CD4-positive, alpha-beta T cell (primary cell): Measurements from ENCODE around the gene PPP1R2B. TPM values are rescaled to one million over a fixed set of nuclear protein-coding genes. Genes with fewer than 3 reads are reported as not detected.
"Not testable (repeated sequence)": the region's sequence is repeated elsewhere in the genome, so short reads cannot be mapped to it uniquely, and the experiment has no call there.

Source experiments
- ATAC-seq: fragments of 200-7000 bp; cut with Tn5 transposase; one replicate; pipeline ENCODE4 v1.10.0; 2022; ENCODE audit warnings: mild to moderate bottlenecking; ENCODE audit not compliant: poor library complexity
- CTCF ChIA-PET: fragments of 350-600 bp; sonication (Branson Sonifier 250); formaldehyde crosslinking; loops from one replicate; lab custom pipeline; 2021; ENCODE audit warnings: antibody characterized with exemption, inconsistent platforms; lab: Charles Lee
- POLR2A ChIA-PET: fragments of 350-600 bp; sonication (Branson Sonifier 250); formaldehyde crosslinking; loops from one replicate; lab custom pipeline; 2021; ENCODE audit warnings: antibody characterized with exemption, inconsistent platforms; lab: Charles Lee
- DNase-seq, 14 experiments: peaks; one replicate each; pipeline ENCODE4 v3.0.0-alpha.2; 2013 to 2020; ENCODE audit warnings: mixed read lengths in 2 of 14
- H3K27ac ChIP-seq, 2 donors: one replicate each; pipeline versions ENCODE4 v1.5.1 to v1.7.0; 2013; ENCODE audit warnings: low read length in 2 of 2, low read depth in 1 of 2, mild to moderate bottlenecking in 1 of 2
- H3K27me3 ChIP-seq, 2 experiments: 1 replicate in 1 of 2; 2 replicates in 1 of 2; pipeline versions ENCODE4 v1.6.1 to v1.7.0; 2013; ENCODE audit warnings: low read length in 2 of 2, control low read depth in 1 of 2, mild to moderate bottlenecking in 1 of 2, moderate library complexity in 1 of 2; ENCODE audit not compliant: insufficient read depth in 2 of 2, control insufficient read depth in 1 of 2
- H3K36me3 ChIP-seq: one replicate; pipeline ENCODE4 v1.6.1; 2013; ENCODE audit warnings: low read length, control low read depth; ENCODE audit not compliant: insufficient read depth
- H3K4me1 ChIP-seq: one replicate; pipeline ENCODE4 v1.6.1; 2013; ENCODE audit warnings: low read length, control low read depth; ENCODE audit not compliant: insufficient read depth
- H3K4me3 ChIP-seq: one replicate; pipeline ENCODE4 v1.5.1; 2013; ENCODE audit warnings: mild to moderate bottlenecking, low read length, moderate library complexity
- H3K9me3 ChIP-seq, 2 experiments: 1 replicate in 1 of 2; 2 replicates in 1 of 2; pipeline versions ENCODE4 v1.6.1 to v1.7.0; 2013; ENCODE audit warnings: low read length in 2 of 2, mild to moderate bottlenecking in 2 of 2, control low read depth in 1 of 2, moderate library complexity in 1 of 2; ENCODE audit not compliant: control insufficient read depth in 1 of 2, insufficient read depth in 1 of 2
- H3K27ac Mint-ChIP-seq: one replicate; pipeline ENCODE4 v1.8.0; 2020; ENCODE audit warnings: mixed read lengths
- H3K27me3 Mint-ChIP-seq: one replicate; pipeline ENCODE4 v1.8.0; 2021; ENCODE audit warnings: mixed read lengths
- H3K36me3 Mint-ChIP-seq: one replicate; pipeline ENCODE4 v1.8.0; 2021; ENCODE audit warnings: low read depth, mixed read lengths
- H3K4me1 Mint-ChIP-seq: one replicate; pipeline ENCODE4 v1.8.0; 2021; ENCODE audit warnings: low read depth, mixed read lengths
- H3K4me3 Mint-ChIP-seq: one replicate; pipeline ENCODE4 v1.8.0; 2020; ENCODE audit warnings: mild to moderate bottlenecking, mixed read lengths
- H3K9me3 Mint-ChIP-seq: one replicate; pipeline ENCODE4 v1.8.0; 2020; ENCODE audit warnings: mixed read lengths
- CTCF ChIP-seq: fragments of 200-600 bp; IDR thresholded peaks from one replicate; pipeline ENCODE4 v1.8.0; 2022; ENCODE audit warnings: antibody characterized with exemption, mild to moderate bottlenecking
- intact Hi-C, 2 experiments: fragments of 100-400 bp; cut with DNase I in 1 of 2; cut with micrococcal nuclease in 1 of 2; formaldehyde crosslinking; loops; one replicate each; pipeline versions ENCODE4 v1.15.1 to v1.9.0; 2023 to 2025; cut with DNase I, micrococcal nuclease
- total RNA-seq, 174 experiments: library from RNA in 2 of 174; stranded (reverse) in 2 of 174; gene quantifications; one replicate each; pipeline ENCODE4 v1.2.3 and lab custom pipeline; 2021 to 2026

Gene PPP1R2B
- total RNA-seq, 2 experiments from 2014 or later = 0.27 TPM; not detected in 1

DNA sequence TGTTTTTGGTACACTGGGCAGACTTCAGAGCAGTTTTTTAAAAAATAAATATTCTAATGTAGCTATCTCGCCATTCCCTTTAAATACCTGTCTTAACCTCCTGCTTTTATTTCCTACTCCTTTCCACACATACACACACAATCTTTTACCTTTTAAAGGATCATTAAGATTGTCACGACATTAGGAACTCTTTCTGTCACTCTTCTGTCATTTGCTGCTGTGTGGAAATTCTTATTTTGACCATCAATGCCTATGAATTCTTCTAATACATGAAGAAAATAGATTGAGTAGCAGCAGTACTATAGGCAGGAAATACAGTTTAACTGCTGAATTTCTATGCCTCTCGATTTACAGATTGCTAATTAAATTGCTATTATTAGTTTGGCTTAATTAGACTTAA lies 1.8 kb downstream of the PPP1R2B start:
- peaks cover 19 to 22% of the 10 kb centered on the region in 2 experiments for H3K9me3 ChIP-seq
- H3K4me3 ChIP-seq = no peak overlapping the region
- no peak for DNase-seq
- CTCF ChIA-PET = no interaction called here
- intact Hi-C loops = no loop called here
- ATAC-seq = no peak
- H3K27me3 ChIP-seq = peaks cover 5 to 11% of the 10 kb centered on the region in 2 experiments
- no peaks in the 10 kb centered on the region for H3K36me3 ChIP-seq
- peaks cover 5% of the 10 kb centered on the region for H3K36me3 Mint-ChIP-seq
- H3K27ac Mint-ChIP-seq = no peak overlapping the region
- no peak overlapping the region for H3K4me3 Mint-ChIP-seq
- no peaks in the 10 kb centered on the region for H3K4me1 Mint-ChIP-seq
- H3K4me1 ChIP-seq = no peaks in the 10 kb centered on the region
- peaks cover 57% of the 10 kb centered on the region for H3K27me3 Mint-ChIP-seq
- TF ChIP-seq CTCF = no peak
- H3K9me3 Mint-ChIP-seq = peaks cover 8% of the 10 kb centered on the region
- no peak overlapping the region for H3K27ac ChIP-seq
- POLR2A ChIA-PET = no interaction called here

- Histone ChIP-seq H3K9me3 (peaks cover 18 to 22% of the 10 kb centered on the region in 2 experiments), H3K27me3 (peaks cover 5 to 11% of the 10 kb centered on the region in 2 experiments)
- H3K27ac ChIP-seq, intact Hi-C loops, H3K4me1 Mint-ChIP-seq, DNase-seq, H3K36me3 Mint-ChIP-seq, CTCF ChIA-PET, H3K36me3 ChIP-seq, H3K4me3 Mint-ChIP-seq, H3K4me3 ChIP-seq, H3K27ac Mint-ChIP-seq, POLR2A ChIA-PET, ATAC-seq, H3K9me3 Mint-ChIP-seq, H3K4me1 ChIP-seq: not testable (repeated sequence)
- H3K27me3 Mint-ChIP-seq = peaks cover 47% of the 10 kb centered on the region
These were observed 3.0 kb downstream of the PPP1R2B start for GRCh38 chr5:156853055-156853454.

- CTCF ChIA-PET = interaction anchor here (0.7 kb wide), 1 partner anchor 984 kb away, joined by 3 read pairs; no protein-coding TSS in a partner anchor
- no peak for ATAC-seq
These were observed 15.3 kb downstream of the PPP1R2B start for GRCh38 chr5:156865427-156865826.

More at GRCh38 chr5:156865427-156865826, 15.3 kb downstream of the PPP1R2B start:
- Mint-ChIP-seq H3K9me3 (peaks cover 5% of the 10 kb centered on the region), H3K27me3 (peaks cover 4% of the 10 kb centered on the region), H3K27ac (no peak overlapping the region), H3K4me1 (no peaks in the 10 kb centered on the region), H3K36me3 (no peaks in the 10 kb centered on the region), H3K4me3 (no peak overlapping the region)
- DNase-seq = no peak
- H3K27me3 ChIP-seq = no peaks in the 10 kb centered on the region
- no peak for TF ChIP-seq CTCF
- POLR2A ChIA-PET = no interaction called here
- no peaks in the 10 kb centered on the region for H3K36me3 ChIP-seq
- no peaks in the 10 kb centered on the region for H3K4me1 ChIP-seq
- no peak overlapping the region for H3K4me3 ChIP-seq
- H3K9me3 ChIP-seq = no peaks in the 10 kb centered on the region
- no peak overlapping the region for H3K27ac ChIP-seq
- intact Hi-C loops = no loop called here
